Liver (tissue), 9 donors: ENCODE results near the gene NPAS2. TPM values are rescaled to one million over a fixed set of nuclear protein-coding genes. Genes with fewer than 3 reads are reported as not detected.

ENCODE experiments used
- DNase-seq: peaks from one replicate; pipeline ENCODE4 v3.0.0-alpha.2; 2017; ENCODE audit warnings: low spot score
- H3K27ac ChIP-seq, 2 donors: one replicate each; pipeline ENCODE4 v1.7.0; 2013; ENCODE audit warnings: inconsistent platforms in 2 of 2, low read length in 2 of 2, control low read depth in 1 of 2, low read depth in 1 of 2, mild to moderate bottlenecking in 1 of 2
- H3K27me3 ChIP-seq, 4 donors: one replicate each; pipeline versions ENCODE4 v1.6.1 to v1.7.0; 2013; ENCODE audit warnings: low read length in 3 of 4, inconsistent platforms in 1 of 4, mild to moderate bottlenecking in 1 of 4, moderate library complexity in 1 of 4; ENCODE audit not compliant: control insufficient read depth in 4 of 4, insufficient read depth in 4 of 4
- H3K36me3 ChIP-seq, 4 donors: one replicate each; pipeline versions ENCODE4 v1.6.1 to v1.7.0; 2013; ENCODE audit warnings: low read length in 3 of 4, mild to moderate bottlenecking in 3 of 4, low read depth in 1 of 4, moderate library complexity in 1 of 4; ENCODE audit not compliant: control insufficient read depth in 4 of 4, insufficient read depth in 3 of 4
- H3K4me1 ChIP-seq, 4 donors: one replicate each; pipeline versions ENCODE4 v1.6.1 to v1.7.0; 2013; ENCODE audit warnings: low read length in 3 of 4, mild to moderate bottlenecking in 3 of 4, moderate library complexity in 1 of 4; ENCODE audit not compliant: control insufficient read depth in 4 of 4, insufficient read depth in 4 of 4
- H3K4me3 ChIP-seq, 3 donors: one replicate each; pipeline versions ENCODE4 v1.6.1 to v1.7.0; 2013; ENCODE audit warnings: low read length in 3 of 3, control low read depth in 1 of 3, low read depth in 1 of 3, mild to moderate bottlenecking in 1 of 3
- H3K9ac ChIP-seq, 2 donors: one replicate each; pipeline ENCODE4 v1.7.0; 2013; ENCODE audit warnings: low read length in 2 of 2, mild to moderate bottlenecking in 2 of 2, moderate library complexity in 2 of 2, control low read depth in 1 of 2, low read depth in 1 of 2
- H3K9me3 ChIP-seq, 4 donors: one replicate each; pipeline versions ENCODE4 v1.6.1 to v1.7.0; 2013; ENCODE audit warnings: low read length in 3 of 4; ENCODE audit not compliant: control insufficient read depth in 4 of 4
- CTCF ChIP-seq: fragments of 150-350 bp; IDR thresholded peaks from 2 replicates; pipeline ENCODE4 v1.5.1; 2017; ENCODE audit warnings: improper control_type of control experiment, low read depth, low read length; ENCODE audit not compliant: missing input control
- EGR1 ChIP-seq, 2 donors: IDR thresholded peaks; 2 replicates each; pipeline ENCODE4 v1.6.1; 2016 to 2018; ENCODE audit warnings: antibody characterized with exemption in 2 of 2, low read depth in 2 of 2
- FOXA1 ChIP-seq: IDR thresholded peaks from 2 replicates; pipeline ENCODE4 v1.6.1; 2016; ENCODE audit warnings: antibody characterized with exemption
- FOXA2 ChIP-seq: IDR thresholded peaks from 2 replicates; pipeline ENCODE4 v1.6.1; 2016; ENCODE audit warnings: antibody characterized with exemption
- GABPA ChIP-seq, 2 donors: IDR thresholded peaks in 1 of 2; conservative IDR thresholded peaks in 1 of 2; 2 replicates each; pipeline ENCODE4 v1.6.1; 2016; ENCODE audit warnings: antibody characterized with exemption in 2 of 2, mild to moderate bottlenecking in 1 of 2, moderate library complexity in 1 of 2
- HNF4A ChIP-seq, 2 donors: conservative IDR thresholded peaks; 2 replicates each; pipeline ENCODE4 v1.6.1; 2016; ENCODE audit warnings: antibody characterized with exemption in 2 of 2, mild to moderate bottlenecking in 2 of 2
- HNF4G ChIP-seq: IDR thresholded peaks from 2 replicates; pipeline ENCODE4 v1.6.1; 2016; ENCODE audit warnings: antibody characterized with exemption
- JUND ChIP-seq, 2 donors: IDR thresholded peaks; 2 replicates each; pipeline ENCODE4 v1.6.1; 2016; ENCODE audit warnings: antibody characterized with exemption in 2 of 2
- MAX ChIP-seq: IDR thresholded peaks from 2 replicates; pipeline ENCODE4 v1.6.1; 2016; ENCODE audit warnings: antibody characterized with exemption
- NR2F2 ChIP-seq: IDR thresholded peaks from 2 replicates; pipeline ENCODE4 v1.6.1; 2016; ENCODE audit warnings: antibody characterized with exemption
- RAD21 ChIP-seq, 2 donors: IDR thresholded peaks; 2 replicates each; pipeline ENCODE4 v1.6.1; 2016; ENCODE audit warnings: antibody characterized with exemption in 2 of 2, mild to moderate bottlenecking in 2 of 2
- REST ChIP-seq: IDR thresholded peaks from 2 replicates; pipeline ENCODE4 v1.6.1; 2016; ENCODE audit warnings: antibody characterized with exemption, mild to moderate bottlenecking
- RXRA ChIP-seq, 2 donors: IDR thresholded peaks; 2 replicates each; pipeline ENCODE4 v1.6.1; 2017 to 2018; ENCODE audit warnings: antibody characterized with exemption in 2 of 2, mild to moderate bottlenecking in 1 of 2
- SP1 ChIP-seq: IDR thresholded peaks from 2 replicates; pipeline ENCODE4 v1.6.1; 2018; ENCODE audit warnings: antibody characterized with exemption, mild to moderate bottlenecking
- TAF1 ChIP-seq: conservative IDR thresholded peaks from 2 replicates; pipeline ENCODE4 v1.6.1; 2016; ENCODE audit warnings: antibody characterized with exemption, mild to moderate bottlenecking
- YY1 ChIP-seq: IDR thresholded peaks from 2 replicates; pipeline ENCODE4 v1.6.1; 2016; ENCODE audit warnings: antibody characterized with exemption, mild to moderate bottlenecking
- ZBTB33 ChIP-seq: IDR thresholded peaks from 2 replicates; pipeline ENCODE4 v1.6.1; 2016; ENCODE audit warnings: antibody characterized with exemption
- WGBS: extraction: QIAGEN DNeasy Blood & Tissue Kit; methylation state at CpG from one replicate; pipeline ENCODE4 v1.1.7; 2013; 5-methylcytosine and 5-hydroxymethylcytosine counted together
- polyA plus RNA-seq, 2 donors: library from polyadenylated mRNA; stranded (reverse) in 1 of 2; unstranded in 1 of 2; fragments of 200-250 nt in 1 of 2; fragments of >200 nt in 1 of 2; fragmentation: Nextera tagmentation in 1 of 2; extraction: Ambion mirVana in 1 of 2; gene quantifications; one replicate each; pipeline versions ENCODE4 v1.2.1 to v1.2.3, GENCODE V29; 2013 to 2015
- total RNA-seq, 2 donors: library from RNA; depleted of rRNA; stranded (reverse); fragments of >200 nt; gene quantifications; one replicate each; pipeline ENCODE4 v1.2.3, GENCODE V29; 2014
- donor health status: healthy.
- donor health status: healthy.
- donor health status: healthy.
- donor health status: healthy.
- donor health status: healthy.

The NPAS2 gene
- total and polyA plus RNA-seq, 4 donors = 0.33 to 24.3 (median 6.6) TPM

- no peaks in the 10 kb centered on the region for H3K9me3 ChIP-seq
- H3K36me3 ChIP-seq = no peaks in the 10 kb centered on the region
- H3K27ac ChIP-seq = no peak overlapping the region
- H3K4me1 ChIP-seq = peaks cover 0 to 10% (median 3%) of the 10 kb centered on the region in 4 donors
- no peak for DNase-seq
- no peak overlapping the region for H3K9ac ChIP-seq
- H3K27me3 ChIP-seq = no peaks in the 10 kb centered on the region
- 96% methylated on average over 2 of the region's 2 CpGs for WGBS
- TF ChIP-seq RXRA (IDR thresholded peaks at IDR 0.05) = no peak
- no peak for TF ChIP-seq NR2F2
- no peak for TF ChIP-seq YY1
- TF ChIP-seq REST = no peak
- no peak for TF ChIP-seq SP1
- TF ChIP-seq HNF4G = no peak
- TF ChIP-seq TAF1 = no peak
- no peak for TF ChIP-seq RAD21 (IDR thresholded peaks at IDR 0.05)
- TF ChIP-seq MAX = no peak
- TF ChIP-seq FOXA1 = no peak
- TF ChIP-seq GABPA (IDR thresholded peaks at IDR 0.05 in 1 of 2, conservative IDR thresholded peaks at IDR 0.05 in 1 of 2) = no peak
- no peak for TF ChIP-seq ZBTB33
- no peak for TF ChIP-seq CTCF
- TF ChIP-seq HNF4A (conservative IDR thresholded peaks at IDR 0.05) = no peak
- no peak overlapping the region for H3K4me3 ChIP-seq
These were observed 33.0 kb upstream of the NPAS2 start for GRCh38 chr2:100786985-100787384.

GRCh38 chr2:100789361-100789760, 30.6 kb upstream of the NPAS2 start:
- 91% methylated on average over 3 of the region's 3 CpGs for WGBS
- TF ChIP-seq YY1 (no peak), TAF1 (no peak), REST (no peak), HNF4A (conservative IDR thresholded peaks at IDR 0.05) (no peak), NR2F2 (no peak), HNF4G (no peak), FOXA2 (no peak), CTCF (no peak), JUND (IDR thresholded peaks at IDR 0.05) (no peak), SP1 (no peak), EGR1 (IDR thresholded peaks at IDR 0.05; ENCODE audit: low read depth in 2 of 2) (no peak), RAD21 (IDR thresholded peaks at IDR 0.05) (no peak), GABPA (IDR thresholded peaks at IDR 0.05 in 1 of 2, conservative IDR thresholded peaks at IDR 0.05 in 1 of 2) (no peak), MAX (no peak), RXRA (IDR thresholded peaks at IDR 0.05) (no peak)
- no peaks in the 10 kb centered on the region for H3K36me3 ChIP-seq
- no peak for DNase-seq
- no peak overlapping the region for H3K9ac ChIP-seq
- no peaks in the 10 kb centered on the region for H3K9me3 ChIP-seq
- H3K27me3 ChIP-seq = no peaks in the 10 kb centered on the region
- H3K27ac ChIP-seq = no peak overlapping the region
- no peak overlapping the region for H3K4me3 ChIP-seq
- peaks cover 0 to 10% (median 4%) of the 10 kb centered on the region in 4 donors for H3K4me1 ChIP-seq
